HG03457 (cell line): ENCODE results near the gene AOAH.
"Not testable (repeated sequence)": the region's sequence is repeated elsewhere in the genome, so short reads cannot be mapped to it uniquely, and the experiment has no call there.

Source experiments
- ATAC-seq: cut with Tn5 transposase; IDR thresholded peaks from one replicate; pipeline ENCODE4 v1.9.1; 2021; ENCODE audit warnings: moderate number of reproducible peaks; ENCODE audit not compliant: unreplicated experiment

Gene AOAH

GRCh38 chr7:36483853-36484252 lies 240.4 kb downstream of the AOAH start:
- not testable (repeated sequence) for ATAC-seq

DNA sequence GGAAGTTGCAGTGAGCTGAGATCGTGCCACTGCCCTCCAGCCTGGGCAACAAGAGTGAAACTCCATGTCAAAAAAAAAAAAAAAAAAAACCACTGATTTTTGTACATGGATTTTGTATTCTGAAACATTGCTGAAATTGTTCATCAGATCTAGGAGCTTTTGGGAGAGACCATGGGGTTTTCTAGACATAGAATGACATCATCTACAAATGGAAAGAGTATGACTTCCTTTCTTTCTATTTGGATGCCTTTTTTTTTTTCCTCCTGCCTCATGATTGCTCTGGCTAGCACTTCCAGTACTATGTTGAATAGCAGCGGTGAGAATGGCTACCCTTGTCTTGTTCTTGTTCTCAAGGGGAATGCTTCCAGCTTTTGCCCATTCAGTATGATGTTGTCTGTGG lies 245.5 kb downstream of the AOAH start:
- no peak for ATAC-seq

DNA sequence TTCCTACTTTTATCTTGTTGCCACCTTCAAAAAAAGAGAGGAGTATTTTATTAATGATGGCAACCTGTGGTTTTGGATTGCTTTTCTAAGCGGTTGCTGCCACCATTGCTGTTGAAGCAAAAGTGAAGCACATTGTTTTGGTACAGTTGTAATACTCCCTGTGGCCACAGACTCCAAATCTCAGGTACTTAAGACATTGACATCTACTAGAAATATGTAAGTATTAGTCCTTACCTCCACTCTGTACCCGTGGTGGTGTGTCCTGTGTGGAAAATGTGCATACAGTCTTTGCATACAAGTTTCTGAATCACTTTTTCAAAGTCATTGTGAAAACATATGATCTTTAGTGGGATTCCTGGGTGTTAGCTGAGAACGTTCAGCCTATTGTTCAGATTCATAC lies 248.9 kb downstream of the AOAH start:
- ATAC-seq, result no peak

- ATAC-seq, result no peak
Observed at GRCh38 chr7:36475011-36475342, 249.3 kb downstream of the AOAH start.

- ATAC-seq, result no peak
Observed at GRCh38 chr7:36474283-36475010, 249.8 kb downstream of the AOAH start.

GRCh38 chr7:36473454-36474282 lies 250.6 kb downstream of the AOAH start:
- ATAC-seq, result no peak

DNA sequence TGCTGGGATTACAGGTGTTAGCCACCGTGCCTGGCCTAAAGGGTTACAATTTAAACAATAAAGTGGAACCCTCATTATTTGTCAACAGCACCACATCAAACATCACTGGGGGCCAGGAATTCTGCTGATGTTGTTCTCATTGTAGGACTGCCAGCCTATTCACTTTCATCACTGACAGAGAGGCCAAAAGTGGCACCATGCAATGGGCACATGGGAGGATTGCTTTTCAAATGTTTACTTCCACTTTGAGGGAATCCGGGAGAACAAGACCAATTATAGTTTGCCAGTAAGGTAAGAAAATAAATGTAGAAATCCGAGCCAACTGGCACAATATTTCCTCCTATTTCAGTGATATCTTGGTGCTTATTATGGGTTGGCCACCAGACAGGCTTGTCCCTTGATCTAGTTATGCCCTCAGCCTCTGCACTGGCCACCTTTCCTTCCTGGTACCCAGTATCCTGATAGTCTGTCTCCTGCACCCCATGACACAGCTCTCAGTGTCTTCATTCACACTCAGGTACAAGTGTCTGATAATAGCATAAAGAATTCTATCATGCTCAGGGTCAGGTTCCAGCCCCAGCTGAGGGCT lies 252.1 kb downstream of the AOAH start:
- ATAC-seq, result no peak

- ATAC-seq, result no peak
Observed at GRCh38 chr7:36469236-36469635, 255.1 kb downstream of the AOAH start.

DNA sequence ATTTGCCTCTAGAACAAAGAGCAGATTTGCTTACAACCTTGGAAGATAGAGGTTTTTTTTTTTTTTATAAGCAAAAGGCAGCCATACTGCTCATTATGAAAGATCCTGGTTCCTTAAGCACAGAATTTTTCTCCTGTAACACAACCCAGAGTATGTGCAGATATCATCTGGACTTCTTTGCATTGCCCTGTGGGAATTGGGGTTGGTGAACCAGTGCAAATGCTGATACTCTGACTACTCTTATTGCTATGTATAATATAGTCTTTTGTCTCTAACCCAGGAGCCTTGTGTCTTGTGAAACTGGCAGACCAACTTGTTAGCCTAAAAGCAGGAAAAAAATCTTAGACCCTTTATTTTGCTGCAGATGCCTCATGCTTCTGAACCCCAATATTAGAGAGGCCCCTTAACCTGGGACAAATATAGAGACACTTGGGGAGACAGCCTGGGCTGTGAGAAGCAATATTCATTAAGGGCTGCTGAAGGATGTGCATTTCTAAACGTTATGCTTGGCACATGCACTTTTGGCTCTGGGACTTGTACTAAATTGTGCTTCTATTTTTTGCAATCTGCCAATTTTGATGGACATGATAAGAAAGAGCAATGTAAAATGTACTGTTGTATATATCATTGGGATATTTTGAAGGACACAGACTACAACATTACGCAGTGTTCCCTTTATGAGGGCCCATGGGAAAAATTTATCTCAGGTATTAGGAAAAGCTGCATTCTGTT lies 255.8 kb downstream of the AOAH start:
- no peak for ATAC-seq

DNA sequence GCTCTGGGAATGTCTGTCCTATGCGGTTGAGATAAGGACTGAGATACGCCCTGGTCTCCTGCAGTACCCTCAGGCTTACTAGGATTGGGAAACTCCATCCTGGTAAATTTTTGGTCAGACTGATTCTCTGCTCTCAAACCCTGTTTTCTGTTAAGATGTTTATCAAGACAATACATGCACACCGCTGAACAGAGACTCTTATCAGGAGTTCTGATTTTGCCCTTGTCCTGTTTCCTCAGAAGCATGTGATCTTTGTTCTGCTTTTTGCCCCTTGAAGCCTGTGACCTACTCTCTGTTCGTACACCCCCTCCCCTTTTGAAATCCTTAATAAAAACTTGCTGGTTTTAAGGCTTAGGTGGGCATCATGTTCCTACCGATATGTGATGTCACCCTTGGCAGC lies 258.3 kb downstream of the AOAH start:
- ATAC-seq, result not testable (repeated sequence)

GRCh38 chr7:36464271-36464670 lies 260.0 kb downstream of the AOAH start:
- ATAC-seq, result no peak
